Measurements from ENCODE around the gene NPW.

NPW gene

GRCh38 chr16:2034696-2035430 is 15.3 kb downstream of the NPW start:
- Histone ChIP-seq H3K4me1 (peaks cover 32% of the 10 kb centered on the region), H3K36me3 (no peaks in the 10 kb centered on the region), H3K27me3 (no peaks in the 10 kb centered on the region), H3K4me3 (ENCODE audit: low read depth, low read length) (no peak overlapping the region), H3K9me3 (no peaks in the 10 kb centered on the region)
- DNase-seq, result no peak
- TF ChIP-seq CTCF (IDR thresholded peaks at IDR 0.05; ENCODE audit: low read depth, low read length), result no peak

- no peaks in the 10 kb centered on the region for H3K27me3 ChIP-seq
- H3K4me3 ChIP-seq (ENCODE audit: low read depth, low read length), result no peak overlapping the region
- peaks cover 39% of the 10 kb centered on the region for H3K4me1 ChIP-seq
- peak; percentile 77 for DNase-seq
- no peak for TF ChIP-seq CTCF (IDR thresholded peaks at IDR 0.05; ENCODE audit: low read depth, low read length)
- H3K36me3 ChIP-seq, result no peaks in the 10 kb centered on the region
- H3K9me3 ChIP-seq, result no peaks in the 10 kb centered on the region
Measured at GRCh38 chr16:2035431-2036199, 16.0 kb downstream of the NPW start.

GRCh38 chr16:2036200-2036966 is 16.8 kb downstream of the NPW start:
- no peak for DNase-seq
- Histone ChIP-seq H3K27me3 (no peaks in the 10 kb centered on the region), H3K9me3 (no peaks in the 10 kb centered on the region), H3K4me1 (peaks cover 45% of the 10 kb centered on the region), H3K36me3 (no peaks in the 10 kb centered on the region), H3K4me3 (ENCODE audit: low read depth, low read length) (no peak overlapping the region)
- TF ChIP-seq CTCF (IDR thresholded peaks at IDR 0.05; ENCODE audit: low read depth, low read length), result no peak

GRCh38 chr16:2037115-2037514 is 17.5 kb downstream of the NPW start:
- H3K9me3 ChIP-seq, result no peaks in the 10 kb centered on the region
- H3K4me1 ChIP-seq, result peaks cover 45% of the 10 kb centered on the region
- H3K27me3 ChIP-seq, result no peaks in the 10 kb centered on the region
- no peak for DNase-seq
- TF ChIP-seq CTCF (IDR thresholded peaks at IDR 0.05; ENCODE audit: low read depth, low read length), result no peak
- H3K4me3 ChIP-seq (ENCODE audit: low read depth, low read length), result no peak overlapping the region
- H3K36me3 ChIP-seq, result no peaks in the 10 kb centered on the region

GRCh38 chr16:2037647-2038381 is 18.2 kb downstream of the NPW start:
- H3K27me3 ChIP-seq, result no peaks in the 10 kb centered on the region
- no peak overlapping the region for H3K4me3 ChIP-seq (ENCODE audit: low read depth, low read length)
- no peaks in the 10 kb centered on the region for H3K36me3 ChIP-seq
- peaks cover 45% of the 10 kb centered on the region for H3K4me1 ChIP-seq
- no peak for TF ChIP-seq CTCF (IDR thresholded peaks at IDR 0.05; ENCODE audit: low read depth, low read length)
- no peaks in the 10 kb centered on the region for H3K9me3 ChIP-seq
- peak; percentile 16 for DNase-seq

Measured in BE2C (cell line).